ENCODE results near the gene GNGT2.
"Not testable (repeated sequence)": the region's sequence is repeated elsewhere in the genome, so short reads cannot be mapped to it uniquely, and the experiment has no call there.

GNGT2 gene

DNA sequence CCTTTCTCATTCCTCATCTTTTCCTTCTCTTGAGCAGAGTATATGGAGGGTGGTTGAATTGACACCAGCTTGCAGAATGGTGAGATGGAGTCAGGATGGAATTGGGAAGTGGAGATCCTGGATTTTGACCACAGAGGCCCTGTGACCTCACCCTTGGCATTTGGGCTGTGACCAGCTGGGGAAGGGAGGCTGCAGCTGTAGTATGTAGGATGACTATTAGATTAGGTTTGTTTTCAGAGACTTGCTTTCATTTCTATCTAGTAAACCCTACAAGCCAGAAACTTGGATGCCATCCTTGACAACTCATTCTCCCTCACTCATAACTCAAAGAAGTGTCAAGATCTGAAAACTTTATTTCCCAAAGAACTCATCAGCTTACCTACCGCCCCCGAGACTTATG, 5.9 kb downstream of the GNGT2 start:
- no peak for DNase-seq (ENCODE audit: low read depth, low spot score)

DNA sequence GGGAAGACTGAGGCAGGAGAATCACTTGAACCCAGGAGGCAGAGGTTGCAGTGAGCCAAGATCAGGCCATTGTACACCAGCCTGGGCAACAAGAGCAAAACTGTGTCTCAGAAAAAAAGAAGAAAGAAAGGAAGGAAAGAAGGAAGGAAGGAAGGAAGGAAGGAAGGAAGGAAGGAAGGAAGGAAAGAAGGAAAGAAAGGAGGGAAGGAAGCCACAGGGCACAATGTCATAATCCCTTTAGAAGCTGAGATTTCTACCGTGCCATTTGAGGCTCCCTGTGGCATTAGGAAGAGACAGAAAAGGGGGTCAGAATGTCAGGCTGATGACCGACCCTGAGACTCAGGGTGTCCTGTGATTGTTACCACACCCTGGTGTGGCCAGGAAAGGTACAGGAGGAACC, 6.6 kb downstream of the GNGT2 start:
- DNase-seq (ENCODE audit: low read depth, low spot score) = no peak

DNA sequence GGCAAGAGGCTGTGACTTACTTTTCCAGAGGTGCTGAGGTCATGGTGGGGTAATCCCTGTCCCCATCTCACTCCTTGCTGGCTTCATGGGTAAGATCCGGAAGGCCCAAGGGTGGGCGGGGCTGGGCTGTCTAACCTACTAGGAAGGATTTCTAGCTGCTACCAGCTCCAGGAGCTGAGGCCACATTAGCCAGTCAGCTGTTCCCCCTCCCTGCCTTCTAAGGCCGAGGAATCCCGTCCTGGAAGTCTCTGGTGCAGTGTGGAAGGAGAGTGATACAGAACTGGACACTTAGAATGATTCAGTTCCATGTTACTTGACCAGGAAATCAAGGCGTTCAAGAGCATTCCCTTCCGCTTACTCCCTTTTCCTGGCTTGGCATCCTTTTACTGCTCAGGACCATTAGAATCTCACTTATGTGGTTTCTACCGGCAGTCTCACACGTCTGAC, 8.9 kb downstream of the GNGT2 start:
- DNase-seq (ENCODE audit: low read depth, low spot score) = no peak

DNA sequence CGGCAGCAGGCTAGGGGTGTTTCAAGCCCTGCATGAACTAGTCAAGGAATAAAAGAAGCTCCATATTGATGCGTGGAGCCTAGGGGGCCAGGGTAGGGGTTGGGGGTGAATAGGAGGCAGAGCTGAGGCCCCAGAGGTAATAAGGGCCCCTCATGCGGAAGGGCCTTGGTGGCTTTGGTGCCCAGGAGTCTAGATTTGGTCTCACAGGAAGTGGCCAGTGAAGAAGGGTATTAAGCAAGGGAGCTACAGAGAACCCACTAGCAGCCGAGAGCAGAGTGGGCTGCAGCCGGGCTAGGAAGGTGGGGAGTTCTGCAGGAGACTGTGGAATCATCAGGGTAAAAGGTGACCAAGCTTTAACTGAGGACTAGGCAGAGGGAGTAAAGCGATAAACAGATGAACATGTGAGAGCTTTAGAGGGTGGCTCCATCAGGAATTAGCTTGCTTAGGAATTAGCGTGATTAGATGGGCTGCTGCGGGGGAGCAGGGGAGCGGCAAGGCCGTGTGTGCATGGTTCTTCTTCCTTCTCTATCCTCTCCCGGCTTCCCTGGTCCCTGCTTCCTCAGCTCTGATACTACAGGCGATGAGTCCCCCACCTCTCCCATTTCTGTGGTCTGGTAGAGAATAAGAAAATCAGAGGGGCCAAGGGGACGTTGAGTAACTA, 9.8 kb downstream of the GNGT2 start:
- no peak for DNase-seq (ENCODE audit: low read depth, low spot score)

- no peak for DNase-seq (ENCODE audit: low read depth, low spot score)
Observed at GRCh38 chr17:49198211-49198610, 12.2 kb downstream of the GNGT2 start.

GRCh38 chr17:49197346-49197998, 12.9 kb downstream of the GNGT2 start:
- DNase-seq (ENCODE audit: low read depth, low spot score) = no peak

GRCh38 chr17:49196520-49196919, 13.9 kb downstream of the GNGT2 start:
- no peak for DNase-seq (ENCODE audit: low read depth, low spot score)

DNA sequence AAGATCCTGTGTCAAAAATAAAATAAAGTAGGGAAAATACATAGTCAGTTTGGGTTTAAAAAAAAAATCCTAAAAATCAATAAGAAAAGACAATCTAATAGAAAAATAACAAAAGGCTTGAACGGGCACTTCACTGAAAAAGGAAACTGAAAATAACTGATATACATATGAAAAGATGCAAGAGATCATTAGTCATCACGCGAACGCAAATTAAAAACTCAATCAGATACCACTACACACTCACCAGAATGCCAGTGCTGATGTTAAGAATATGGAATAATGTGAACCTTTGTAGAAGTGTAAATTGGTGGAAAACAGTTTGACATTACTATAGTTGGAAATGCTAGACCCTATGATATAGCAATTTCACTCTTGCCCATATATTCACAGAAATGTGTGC, 14.6 kb downstream of the GNGT2 start:
- no peak for DNase-seq (ENCODE audit: low read depth, low spot score)

- DNase-seq (ENCODE audit: low read depth, low spot score) = no peak
Observed at GRCh38 chr17:49194297-49194607, 16.1 kb downstream of the GNGT2 start.

DNA sequence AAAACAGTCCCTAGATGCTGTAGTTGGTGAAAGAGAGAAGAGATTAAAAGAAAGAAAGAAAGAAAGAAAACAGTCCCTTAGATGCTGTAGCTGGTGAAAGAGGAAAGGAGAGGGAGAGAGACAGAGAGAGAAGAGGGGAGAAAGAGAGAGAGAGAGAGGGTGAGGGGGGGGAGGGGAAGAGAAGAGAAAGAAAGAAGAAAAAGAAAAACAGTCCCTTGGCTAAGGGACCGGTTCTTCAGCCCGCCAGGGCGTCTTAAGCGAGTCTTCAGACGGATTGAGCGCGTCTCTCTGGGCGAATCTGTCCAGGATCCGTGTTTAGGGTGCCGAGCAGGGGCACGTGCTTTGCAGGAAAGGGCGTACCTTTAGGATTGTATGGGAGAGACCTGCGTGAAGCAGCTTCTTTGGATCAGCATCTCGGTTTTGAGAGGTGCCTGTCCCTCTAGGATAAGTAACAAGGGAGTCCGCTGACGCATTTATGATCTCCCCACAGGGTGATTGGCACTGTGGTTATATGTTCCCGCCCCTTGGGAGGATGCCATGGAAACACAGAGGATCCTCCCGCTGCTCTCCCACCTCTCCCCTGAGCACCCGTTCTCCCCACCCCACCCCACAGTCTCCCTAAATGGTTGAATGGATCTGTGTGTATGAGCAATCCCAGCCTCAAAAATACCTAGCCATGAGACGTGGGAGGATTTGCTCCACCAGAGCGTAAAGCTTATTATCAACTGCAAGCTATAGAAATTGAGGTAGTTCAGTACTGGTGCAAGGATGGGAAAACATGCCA, 16.7 kb downstream of the GNGT2 start:
- peak; percentile 65 for DNase-seq (ENCODE audit: low read depth, low spot score)

GRCh38 chr17:49191917-49192741, 18.2 kb downstream of the GNGT2 start:
- peak; percentile 94 for DNase-seq (ENCODE audit: low read depth, low spot score)

GRCh38 chr17:49191409-49191916, 18.9 kb downstream of the GNGT2 start:
- DNase-seq (ENCODE audit: low read depth, low spot score) = no peak

DNA sequence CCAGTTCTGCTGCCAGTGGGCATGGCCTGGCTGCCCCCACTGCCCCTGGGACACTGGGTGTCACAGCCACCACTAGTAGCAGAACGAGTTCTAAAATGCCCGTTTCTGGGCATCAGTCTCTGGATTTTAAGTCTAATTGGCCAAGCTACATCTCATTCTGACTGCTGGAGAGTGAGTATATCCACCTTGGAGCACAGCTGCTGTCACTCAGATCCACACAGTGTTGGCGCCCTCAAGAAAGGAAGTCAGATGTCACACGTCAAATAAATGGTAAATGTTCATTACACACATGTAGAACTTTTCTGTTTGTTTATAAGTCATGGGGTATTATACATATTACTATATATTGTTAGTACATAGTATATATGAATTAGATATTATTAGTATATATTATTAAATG, 19.4 kb downstream of the GNGT2 start:
- DNase-seq (ENCODE audit: low read depth, low spot score) = no peak

DNA sequence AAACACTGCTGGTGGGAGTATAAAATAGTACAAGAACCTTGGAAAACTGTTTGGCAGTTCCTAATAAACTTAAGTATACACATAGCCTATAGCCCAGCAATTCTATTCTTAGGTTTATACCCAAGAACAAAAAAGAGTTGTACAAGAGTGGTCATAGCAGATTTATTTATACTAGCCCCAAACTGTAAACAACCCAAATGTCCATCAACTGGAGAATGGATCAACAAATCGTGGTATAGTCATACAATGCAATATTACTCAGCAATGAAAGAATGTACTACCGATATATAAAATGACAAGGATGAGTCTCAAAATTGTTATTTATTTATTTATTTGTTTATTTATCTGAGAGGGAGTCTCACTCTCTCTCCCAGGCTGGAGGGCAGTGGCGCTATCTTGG, 23.1 kb downstream of the GNGT2 start:
- DNase-seq (ENCODE audit: low read depth, low spot score) = no peak

GRCh38 chr17:49185381-49185780, 25.0 kb downstream of the GNGT2 start:
- DNase-seq (ENCODE audit: low read depth, low spot score) = not testable (repeated sequence)

GRCh38 chr17:49184522-49184921, 25.9 kb downstream of the GNGT2 start:
- DNase-seq (ENCODE audit: low read depth, low spot score) = not testable (repeated sequence)

DNA sequence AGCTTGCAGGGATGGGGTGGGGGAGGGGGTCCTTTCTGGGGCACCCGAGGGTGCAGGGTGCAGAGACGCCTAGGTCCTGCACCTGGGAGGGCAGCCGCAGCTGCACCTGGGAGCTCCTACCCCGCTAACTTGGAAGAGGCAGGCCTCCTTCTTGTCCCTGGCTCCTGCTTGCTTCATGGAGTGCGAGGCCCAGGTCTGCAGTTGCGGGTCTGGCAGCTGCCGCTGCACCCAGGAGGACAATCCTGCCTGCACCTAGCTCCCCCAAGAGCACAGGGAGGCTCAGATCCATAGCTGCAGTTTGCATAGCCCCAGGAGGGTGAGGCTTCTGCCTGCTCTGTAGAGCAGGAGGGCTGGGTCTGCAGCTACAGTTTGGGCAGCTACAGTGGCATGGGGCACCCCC, 26.6 kb downstream of the GNGT2 start:
- DNase-seq (ENCODE audit: low read depth, low spot score) = no peak

GRCh38 chr17:49183341-49183740, 27.0 kb downstream of the GNGT2 start:
- DNase-seq (ENCODE audit: low read depth, low spot score) = no peak

DNA sequence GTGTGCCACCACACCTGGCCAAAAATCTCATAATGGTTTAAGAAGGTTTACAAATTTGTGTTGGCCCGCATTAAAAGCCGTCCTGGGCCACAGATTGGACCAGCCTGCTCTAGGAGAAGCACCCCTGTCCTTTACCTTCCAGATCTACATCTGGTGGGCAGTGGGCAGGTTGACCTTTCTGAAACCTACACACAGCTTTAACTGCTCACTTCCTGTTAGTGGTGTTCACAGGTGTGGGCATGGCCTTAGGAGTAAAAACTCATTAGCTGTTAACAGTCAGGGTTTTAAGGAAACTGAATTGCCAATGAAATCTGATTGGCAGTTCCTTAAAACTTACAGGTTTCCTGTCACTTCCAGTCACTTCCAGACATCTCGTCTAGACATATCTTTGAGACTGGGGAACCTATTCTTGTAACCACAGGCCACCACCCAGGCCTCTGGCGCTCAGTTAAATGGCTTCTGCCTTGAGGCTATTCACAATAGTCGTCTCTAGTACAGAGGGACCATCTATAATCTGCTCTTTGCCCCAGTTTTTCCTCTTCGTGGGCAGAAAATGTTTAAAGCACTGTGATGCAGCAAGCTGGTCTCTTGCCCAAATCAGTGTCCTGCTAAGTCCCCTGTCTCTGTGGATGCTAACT, 29.3 kb downstream of the GNGT2 start:
- no peak for DNase-seq (ENCODE audit: low read depth, low spot score)

DNA sequence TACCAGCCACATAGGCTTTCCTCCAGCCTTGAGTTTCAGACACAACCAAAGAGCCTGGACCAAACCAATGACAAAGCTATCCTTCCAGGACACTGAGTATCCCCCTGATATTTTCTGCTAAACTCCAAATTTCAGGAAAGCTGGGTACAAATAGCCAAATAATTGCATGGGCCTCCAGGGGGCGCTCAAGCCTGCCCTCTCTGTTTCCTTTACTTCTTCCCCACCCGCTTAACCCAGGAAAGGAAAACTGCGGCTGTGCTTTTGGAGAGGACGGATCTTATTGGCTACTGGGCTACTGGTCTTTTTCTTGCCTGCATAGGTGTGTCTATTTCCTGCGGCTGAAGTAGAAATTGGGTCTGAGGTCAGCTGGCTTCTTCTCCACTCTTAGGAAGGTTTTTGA, 30.1 kb downstream of the GNGT2 start:
- DNase-seq (ENCODE audit: low read depth, low spot score) = peak; percentile 82

- DNase-seq (ENCODE audit: low read depth, low spot score) = not testable (repeated sequence)
Observed at GRCh38 chr17:49175978-49176377, 34.4 kb downstream of the GNGT2 start.

All from ELF-1 (cell line).